SK-N-MC (cell line): ENCODE measurements around the gene XRN2.

Source experiments
- EZH2 ChIP-seq: fragments of 200-600 bp; sonication (generic); IDR thresholded peaks from one replicate; pipeline ENCODE4 v1.6.1; 2017; ENCODE audit warnings: antibody characterized with exemption
- POLR2AphosphoS5 ChIP-seq: IDR thresholded peaks from 2 replicates; pipeline ENCODE4 v1.6.1; 2012; ENCODE audit warnings: mild to moderate bottlenecking, low read depth, low read length, borderline replicate concordance

- no peak for TF ChIP-seq POLR2AphosphoS5
- TF ChIP-seq EZH2 = no peak
Observed at GRCh38 chr20:21388566-21388965, 85.4 kb downstream of the XRN2 start.
